ENCODE measurements around the gene NOS1.

The NOS1 gene

GRCh38 chr12:117363953-117364486 lies 2.6 kb upstream of the NOS1 start:
- DNase-seq (ENCODE audit: low read depth in 2 of 2) = no peak

GRCh38 chr12:117363056-117363662 lies 1.7 kb upstream of the NOS1 start:
- no peak for DNase-seq (ENCODE audit: low read depth in 2 of 2)

GRCh38 chr12:117362391-117362790 lies 965 bp upstream of the NOS1 start:
- DNase-seq (ENCODE audit: low read depth in 2 of 2) = no peak

- DNase-seq (ENCODE audit: low read depth in 2 of 2) = no peak
Observed at GRCh38 chr12:117361905-117362304, 479 bp upstream of the NOS1 start.

GRCh38 chr12:117360551-117361346 lies 677 bp downstream of the NOS1 start:
- no peak for DNase-seq (ENCODE audit: low read depth in 2 of 2)

GRCh38 chr12:117360222-117360550 lies 1.2 kb downstream of the NOS1 start:
- DNase-seq (ENCODE audit: low read depth in 2 of 2) = no peak

- DNase-seq (ENCODE audit: low read depth in 2 of 2) = no peak
Observed at GRCh38 chr12:117359029-117359845, 2.2 kb downstream of the NOS1 start.

GRCh38 chr12:117356048-117356447 lies 5.4 kb downstream of the NOS1 start:
- DNase-seq (ENCODE audit: low read depth in 2 of 2) = no peak

- DNase-seq (ENCODE audit: low read depth in 2 of 2) = no peak
Observed at GRCh38 chr12:117352883-117353282, 8.5 kb downstream of the NOS1 start.

GRCh38 chr12:117352206-117352605 lies 9.2 kb downstream of the NOS1 start:
- DNase-seq (ENCODE audit: low read depth in 2 of 2) = no peak

GRCh38 chr12:117350140-117350539 lies 11.3 kb downstream of the NOS1 start:
- DNase-seq (ENCODE audit: low read depth in 2 of 2) = no peak

- no peak for DNase-seq (ENCODE audit: low read depth in 2 of 2)
Observed at GRCh38 chr12:117347588-117347987, 13.8 kb downstream of the NOS1 start.

GRCh38 chr12:117344716-117345115 lies 16.7 kb downstream of the NOS1 start:
- no peak for DNase-seq (ENCODE audit: low read depth in 2 of 2)

- no peak for DNase-seq (ENCODE audit: low read depth in 2 of 2)
Observed at GRCh38 chr12:117343849-117344248, 17.6 kb downstream of the NOS1 start.

GRCh38 chr12:117343296-117343695 lies 18.1 kb downstream of the NOS1 start:
- DNase-seq (ENCODE audit: low read depth in 2 of 2) = no peak

GRCh38 chr12:117342682-117343081 lies 18.7 kb downstream of the NOS1 start:
- no peak for DNase-seq (ENCODE audit: low read depth in 2 of 2)

- DNase-seq (ENCODE audit: low read depth in 2 of 2) = no peak
Observed at GRCh38 chr12:117342247-117342646, 19.2 kb downstream of the NOS1 start.

GRCh38 chr12:117339104-117339503 lies 22.3 kb downstream of the NOS1 start:
- no peak for DNase-seq (ENCODE audit: low read depth in 2 of 2)

- DNase-seq (ENCODE audit: low read depth in 2 of 2) = no peak
Observed at GRCh38 chr12:117334855-117335587, 26.4 kb downstream of the NOS1 start.

- DNase-seq (ENCODE audit: low read depth in 2 of 2) = no peak
Observed at GRCh38 chr12:117334051-117334450, 27.4 kb downstream of the NOS1 start.

- DNase-seq (ENCODE audit: low read depth in 2 of 2) = no peak
Observed at GRCh38 chr12:117333331-117333881, 28.0 kb downstream of the NOS1 start.
